Measurements from ENCODE around the gene TRAPPC12. TPM values are rescaled to one million over a fixed set of nuclear protein-coding genes. Genes with fewer than 3 reads are reported as not detected.
"Not testable (repeated sequence)": the region's sequence is repeated elsewhere in the genome, so short reads cannot be mapped to it uniquely, and the experiment has no call there.

The TRAPPC12 gene
- total RNA-seq, 4 donors from 2014 or later = 52.2 to 90.7 (median 77.6) TPM

GRCh38 chr2:3505771-3506170 lies 126.3 kb downstream of the TRAPPC12 start:
- ATAC-seq = no peak
- no peak overlapping the region for H3K27ac ChIP-seq
- no peaks in the 10 kb centered on the region for H3K4me1 ChIP-seq
- H3K4me3 ChIP-seq = no peak overlapping the region
- no peak for TF ChIP-seq EP300 (IDR thresholded peaks at IDR 0.05)
- TF ChIP-seq, protein P1, sequence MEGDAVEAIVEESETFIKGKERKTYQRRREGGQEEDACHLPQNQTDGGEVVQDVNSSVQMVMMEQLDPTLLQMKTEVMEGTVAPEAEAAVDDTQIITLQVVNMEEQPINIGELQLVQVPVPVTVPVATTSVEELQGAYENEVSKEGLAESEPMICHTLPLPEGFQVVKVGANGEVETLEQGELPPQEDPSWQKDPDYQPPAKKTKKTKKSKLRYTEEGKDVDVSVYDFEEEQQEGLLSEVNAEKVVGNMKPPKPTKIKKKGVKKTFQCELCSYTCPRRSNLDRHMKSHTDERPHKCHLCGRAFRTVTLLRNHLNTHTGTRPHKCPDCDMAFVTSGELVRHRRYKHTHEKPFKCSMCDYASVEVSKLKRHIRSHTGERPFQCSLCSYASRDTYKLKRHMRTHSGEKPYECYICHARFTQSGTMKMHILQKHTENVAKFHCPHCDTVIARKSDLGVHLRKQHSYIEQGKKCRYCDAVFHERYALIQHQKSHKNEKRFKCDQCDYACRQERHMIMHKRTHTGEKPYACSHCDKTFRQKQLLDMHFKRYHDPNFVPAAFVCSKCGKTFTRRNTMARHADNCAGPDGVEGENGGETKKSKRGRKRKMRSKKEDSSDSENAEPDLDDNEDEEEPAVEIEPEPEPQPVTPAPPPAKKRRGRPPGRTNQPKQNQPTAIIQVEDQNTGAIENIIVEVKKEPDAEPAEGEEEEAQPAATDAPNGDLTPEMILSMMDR (IDR thresholded peaks at IDR 0.05) = no peak
- no peak for TF ChIP-seq POLR2A (IDR thresholded peaks at IDR 0.05)
- TF ChIP-seq POLR2AphosphoS5 (IDR thresholded peaks at IDR 0.05) = no peak
- no peaks in the 10 kb centered on the region for H3K27me3 ChIP-seq
- no peaks in the 10 kb centered on the region for H3K9me3 ChIP-seq
- H3K36me3 ChIP-seq = peaks cover 0 to 91% of the 10 kb centered on the region in 2 donors
- WGBS, 2 donors (ENCODE audit: low coverage in 1 of 2) = 83% methylated on average over 2 of the region's 4 CpGs; no CpG with 5 or more reads in 1 of the 2 donors

GRCh38 chr2:3512086-3512485 lies 132.6 kb downstream of the TRAPPC12 start:
- peaks cover 0 to 5% (median 0%) of the 10 kb centered on the region in 3 donors for H3K4me1 ChIP-seq
- H3K9me3 ChIP-seq = no peaks in the 10 kb centered on the region
- no peak overlapping the region for H3K4me3 ChIP-seq
- peaks cover 11 to 75% of the 10 kb centered on the region in 2 donors for H3K36me3 ChIP-seq
- TF ChIP-seq EP300 (IDR thresholded peaks at IDR 0.05) (no peak), POLR2AphosphoS5 (IDR thresholded peaks at IDR 0.05) (no peak), POLR2A (IDR thresholded peaks at IDR 0.05) (no peak)
- TF ChIP-seq, protein P1 (IDR thresholded peaks at IDR 0.05) = no peak
- no peak for ATAC-seq
- no peaks in the 10 kb centered on the region for H3K27me3 ChIP-seq
- H3K27ac ChIP-seq = no peak overlapping the region
- WGBS, 2 donors (ENCODE audit: low coverage in 1 of 2) = 0 to 38% methylated on average over 1 of the region's 2 CpGs

DNA sequence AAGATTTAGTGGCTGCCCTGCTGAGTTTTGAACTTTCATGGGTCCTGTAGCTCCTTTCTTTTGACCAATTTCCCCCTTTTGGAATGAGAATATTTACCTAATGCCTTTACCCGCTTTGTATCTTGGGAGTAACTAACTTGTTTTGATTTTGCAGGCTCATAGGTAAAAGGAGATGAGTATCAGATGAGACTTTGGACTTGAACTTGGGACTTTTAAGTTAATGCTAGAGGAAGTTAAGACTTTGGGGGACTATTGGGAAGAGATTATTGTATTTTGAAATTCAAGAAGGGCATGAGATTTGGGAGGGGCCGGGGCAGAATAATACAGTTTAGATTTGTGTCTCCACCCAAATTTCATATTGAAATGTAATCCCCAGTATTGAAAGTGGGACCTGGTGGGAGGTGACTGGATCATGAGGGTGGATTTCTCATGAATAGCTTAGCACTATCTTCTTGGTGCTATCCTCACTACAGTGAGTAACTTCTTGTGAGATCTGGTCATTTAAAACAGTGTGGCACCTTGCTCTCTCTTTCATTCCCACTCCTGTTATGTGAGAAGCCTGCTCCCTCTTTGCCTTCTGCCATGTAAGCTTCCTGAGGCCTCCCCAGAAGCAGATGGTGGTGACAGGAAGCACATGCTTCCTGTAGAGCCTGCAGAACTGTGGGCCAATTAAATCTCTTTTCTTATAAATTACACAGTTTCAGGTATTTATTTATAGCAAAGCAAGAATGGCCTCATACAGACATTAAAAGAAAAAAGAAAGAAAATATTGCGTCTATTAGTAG lies 133.7 kb downstream of the TRAPPC12 start:
- H3K27me3 ChIP-seq = no peaks in the 10 kb centered on the region
- no peaks in the 10 kb centered on the region for H3K9me3 ChIP-seq
- H3K36me3 ChIP-seq = peaks cover 11 to 68% of the 10 kb centered on the region in 2 donors
- ATAC-seq = no peak
- no peak overlapping the region for H3K4me3 ChIP-seq
- TF ChIP-seq, protein P1 (IDR thresholded peaks at IDR 0.05) = no peak
- TF ChIP-seq EP300 (IDR thresholded peaks at IDR 0.05) = no peak
- TF ChIP-seq POLR2A (IDR thresholded peaks at IDR 0.05) = no peak
- TF ChIP-seq POLR2AphosphoS5 (IDR thresholded peaks at IDR 0.05) = no peak
- no peak overlapping the region for H3K27ac ChIP-seq
- H3K4me1 ChIP-seq = peaks cover 0 to 16% (median 0%) of the 10 kb centered on the region in 3 donors
- WGBS, 2 donors (ENCODE audit: low coverage in 1 of 2) = 84 to 93% methylated on average over 3 of the region's 3 CpGs

DNA sequence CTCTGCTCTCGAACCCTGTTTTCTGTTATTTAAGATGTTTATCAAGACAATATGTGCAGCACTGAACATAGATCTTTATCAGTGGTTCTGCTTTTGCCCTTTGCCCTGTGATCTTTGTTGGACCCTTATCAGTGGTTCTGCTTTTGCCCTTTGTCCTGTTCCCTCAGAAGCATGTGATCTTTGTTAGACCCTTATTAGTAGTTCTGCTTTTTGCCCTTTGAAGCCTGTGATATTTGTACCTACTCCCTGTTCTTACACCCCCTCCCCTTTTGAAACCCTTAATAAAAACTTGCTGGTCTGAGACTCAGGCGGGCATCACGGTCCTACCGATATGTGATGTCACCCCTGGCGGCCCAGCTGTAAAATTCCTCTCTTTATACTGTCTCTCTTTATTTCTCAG lies 135.9 kb downstream of the TRAPPC12 start:
- peaks cover 0 to 28% (median 6%) of the 10 kb centered on the region in 3 donors for H3K4me1 ChIP-seq
- ATAC-seq, H3K9me3 ChIP-seq, H3K27ac ChIP-seq, H3K4me3 ChIP-seq, H3K27me3 ChIP-seq: not testable (repeated sequence)
- peaks cover 11 to 47% of the 10 kb centered on the region in 2 donors for H3K36me3 ChIP-seq
- 100% methylated on average over 5 of the region's 5 CpGs; no CpG with 5 or more reads in 1 of the 2 donors for WGBS, 2 donors (ENCODE audit: low coverage in 1 of 2)

- Histone ChIP-seq H3K9me3 (no peaks in the 10 kb centered on the region), H3K4me1 (peaks cover 0 to 39% (median 7%) of the 10 kb centered on the region in 3 donors), H3K36me3 (peaks cover 6 to 33% of the 10 kb centered on the region in 2 donors), H3K4me3 (no peak overlapping the region), H3K27ac (no peak overlapping the region), H3K27me3 (no peaks in the 10 kb centered on the region)
- WGBS, 2 donors (ENCODE audit: low coverage in 1 of 2) = 97 to 100% methylated on average over 1 to 3 of the region's 3 CpGs
- TF ChIP-seq, protein P1 (IDR thresholded peaks at IDR 0.05) = no peak
- no peak for TF ChIP-seq POLR2A (IDR thresholded peaks at IDR 0.05)
- no peak for TF ChIP-seq EP300 (IDR thresholded peaks at IDR 0.05)
- no peak for TF ChIP-seq POLR2AphosphoS5 (IDR thresholded peaks at IDR 0.05)
- ATAC-seq = no peak
Observed at GRCh38 chr2:3516831-3517230, 137.3 kb downstream of the TRAPPC12 start.

Measured in gastroesophageal sphincter (tissue), 4 donors.